HG03378 (cell line): Measurements from ENCODE around the gene ZNF287.

Source experiments
- ATAC-seq: cut with Tn5 transposase; IDR thresholded peaks from one replicate; pipeline ENCODE4 v1.9.1; 2021; ENCODE audit warnings: mild to moderate bottlenecking, moderate library complexity; ENCODE audit not compliant: unreplicated experiment

ZNF287 gene

DNA sequence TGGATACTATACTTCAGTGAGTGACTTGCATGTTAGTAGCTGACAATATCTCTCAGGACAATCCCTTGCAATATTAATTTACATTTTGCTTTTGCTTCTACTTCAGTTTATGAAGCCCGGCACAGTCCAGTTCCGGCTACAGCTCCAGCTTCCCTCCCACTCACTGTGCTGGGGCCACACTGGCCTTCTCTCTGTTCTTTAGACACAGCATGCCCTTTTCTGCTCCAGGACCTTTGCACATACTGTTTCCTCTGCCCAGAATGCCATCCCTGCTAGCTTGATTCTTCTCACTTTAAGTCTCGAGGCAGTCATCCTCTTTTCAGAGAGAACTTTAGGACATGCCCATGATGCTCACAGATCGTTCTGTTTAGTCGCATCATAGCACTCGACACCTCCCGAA lies 51.5 kb downstream of the ZNF287 start:
- ATAC-seq: no peak

DNA sequence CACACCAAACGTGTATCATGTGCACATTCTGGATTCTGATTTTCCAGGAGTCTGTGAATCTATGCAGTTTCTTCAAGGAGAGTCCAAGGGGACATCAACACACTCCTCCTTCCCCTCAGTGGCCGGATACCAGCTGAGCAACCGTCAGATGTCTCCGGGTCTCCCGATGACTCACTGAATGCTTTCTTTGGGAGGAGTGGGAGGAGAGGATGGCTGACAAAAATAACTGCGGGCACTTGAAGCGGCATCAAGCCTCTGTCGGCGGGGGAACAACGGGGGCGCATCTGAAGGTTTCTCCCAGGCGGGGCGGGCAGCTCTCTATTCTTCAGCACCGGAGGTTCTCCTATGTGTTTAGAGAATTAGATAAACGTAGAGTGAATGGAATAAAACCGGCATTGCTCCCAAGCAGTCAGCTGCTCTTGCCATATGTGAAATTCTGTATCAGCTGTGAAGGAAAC lies 52.4 kb downstream of the ZNF287 start:
- ATAC-seq: no peak

DNA sequence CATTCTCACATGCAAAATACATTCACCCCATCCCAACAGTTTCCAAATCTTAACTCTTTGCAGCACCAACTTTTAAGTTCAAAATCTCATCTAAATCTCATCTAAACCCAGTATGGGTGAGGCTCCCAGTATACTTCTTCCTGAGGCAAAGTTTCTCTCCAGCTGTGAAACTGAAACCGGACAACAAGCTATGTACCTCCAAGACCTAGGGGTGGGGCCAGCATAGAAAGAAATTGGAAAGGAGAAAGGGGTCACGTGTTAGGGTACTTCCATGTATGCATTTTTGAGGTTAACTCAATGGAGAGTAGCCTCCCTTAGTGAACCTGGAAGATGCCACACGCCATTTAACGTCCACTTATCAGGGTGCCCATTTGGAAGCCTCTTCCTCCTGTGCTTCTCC lies 53.1 kb downstream of the ZNF287 start:
- no peak for ATAC-seq

DNA sequence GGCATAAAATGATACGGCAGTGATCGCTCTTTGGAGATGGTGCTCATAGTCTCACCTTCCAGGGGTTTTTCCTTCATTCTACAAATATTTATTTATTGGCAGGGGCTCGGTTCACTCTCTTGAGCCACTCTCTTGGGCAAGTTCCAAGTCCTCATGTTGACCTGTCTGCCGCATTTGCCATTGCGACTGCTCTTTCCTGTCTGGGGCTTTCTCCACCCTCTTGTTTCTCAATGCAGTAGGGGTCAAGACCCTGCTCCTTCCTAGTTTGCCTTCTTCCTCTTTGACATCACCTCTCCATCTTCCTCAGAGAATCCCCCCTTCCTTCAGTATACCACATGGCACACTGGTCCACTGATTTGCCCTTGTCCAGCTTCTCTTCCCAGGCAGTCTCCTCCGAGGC lies 55.1 kb downstream of the ZNF287 start:
- ATAC-seq: no peak

DNA sequence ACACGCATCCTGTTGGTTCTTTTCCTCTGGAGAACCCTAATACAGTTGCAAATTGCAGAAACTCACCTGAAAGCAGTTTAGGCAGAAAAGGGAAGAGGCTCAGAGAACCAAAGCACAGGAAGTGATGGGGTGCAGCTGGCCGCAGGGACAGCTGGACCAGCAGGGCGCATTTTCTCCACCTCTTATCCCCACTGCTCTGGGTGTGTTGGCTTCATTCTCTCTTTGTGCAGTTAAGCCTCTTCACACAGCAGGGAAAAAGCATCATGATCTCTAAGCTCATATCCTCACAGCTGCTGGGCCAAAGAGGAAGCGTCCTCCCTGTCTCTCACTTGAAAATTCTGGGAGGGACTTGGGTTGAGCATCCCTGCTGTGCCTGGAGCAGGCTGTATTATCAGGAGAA lies 57.0 kb downstream of the ZNF287 start:
- ATAC-seq: no peak

DNA sequence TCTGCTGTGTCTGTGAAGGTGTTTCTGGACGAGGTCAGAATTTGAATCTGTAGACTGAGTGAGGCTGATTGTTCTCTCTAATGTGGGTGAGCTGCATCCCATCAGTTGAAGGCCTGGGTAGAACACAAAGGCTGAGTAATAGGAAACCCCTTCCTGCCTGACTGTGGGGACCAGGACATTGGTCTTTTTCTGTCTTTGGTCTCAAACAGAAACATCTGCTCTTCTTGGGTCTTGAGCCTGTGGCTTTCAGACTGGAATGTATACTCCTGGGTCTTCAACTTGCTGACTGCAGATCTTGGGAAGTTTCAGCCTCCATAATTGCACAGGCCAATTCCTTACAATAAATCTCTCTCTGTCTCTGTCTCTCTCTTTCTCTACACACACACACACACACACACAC lies 57.4 kb downstream of the ZNF287 start:
- no peak for ATAC-seq

DNA sequence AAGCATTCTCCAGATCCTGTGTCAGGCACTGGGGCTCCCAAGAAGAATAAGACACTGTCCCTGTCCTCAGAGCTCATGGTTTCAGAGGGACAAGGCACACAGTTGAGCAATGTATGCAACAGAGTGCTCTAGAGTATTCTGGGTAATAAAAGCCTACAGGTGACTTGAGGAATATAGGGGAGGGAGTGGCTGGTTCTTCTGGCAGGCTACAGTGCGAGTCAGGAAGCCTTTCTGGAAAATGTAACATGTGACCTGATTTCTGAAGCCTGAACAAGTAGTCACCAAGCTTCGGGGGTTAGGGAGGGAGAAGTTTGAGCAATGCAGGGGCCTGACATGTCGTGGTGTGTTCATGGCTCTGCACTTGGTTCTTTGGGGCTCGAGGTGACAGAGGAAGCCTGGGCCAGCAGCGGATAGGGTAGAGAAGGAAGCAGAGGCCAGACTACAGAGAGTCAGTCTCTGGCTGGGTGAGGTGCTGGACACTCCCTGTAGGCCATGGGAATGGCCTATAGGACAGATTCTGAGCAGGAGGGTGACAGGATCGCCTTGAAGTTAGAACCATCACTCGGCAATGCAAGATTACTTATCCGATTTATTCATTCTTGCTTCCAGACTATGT lies 61.0 kb downstream of the ZNF287 start:
- ATAC-seq: no peak

DNA sequence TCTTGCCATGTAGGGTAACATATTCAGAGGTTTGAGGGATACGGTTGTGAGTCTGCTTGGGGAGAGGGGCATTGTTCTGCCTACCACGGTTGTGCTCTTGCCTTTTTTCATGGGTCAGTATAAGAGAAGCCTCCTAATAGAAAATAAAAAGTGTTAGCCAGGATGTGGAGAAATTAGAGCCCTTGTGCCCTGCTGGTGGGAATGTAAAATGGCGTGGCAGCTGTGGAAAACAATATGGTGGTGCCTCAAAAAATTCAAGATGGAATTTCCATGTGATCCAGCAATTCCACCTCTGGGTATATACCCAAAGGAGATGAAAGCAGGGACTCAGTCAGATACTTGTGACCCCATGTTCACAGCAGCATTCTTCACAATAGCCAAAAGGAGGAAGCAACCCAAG lies 62.8 kb downstream of the ZNF287 start:
- no peak for ATAC-seq

DNA sequence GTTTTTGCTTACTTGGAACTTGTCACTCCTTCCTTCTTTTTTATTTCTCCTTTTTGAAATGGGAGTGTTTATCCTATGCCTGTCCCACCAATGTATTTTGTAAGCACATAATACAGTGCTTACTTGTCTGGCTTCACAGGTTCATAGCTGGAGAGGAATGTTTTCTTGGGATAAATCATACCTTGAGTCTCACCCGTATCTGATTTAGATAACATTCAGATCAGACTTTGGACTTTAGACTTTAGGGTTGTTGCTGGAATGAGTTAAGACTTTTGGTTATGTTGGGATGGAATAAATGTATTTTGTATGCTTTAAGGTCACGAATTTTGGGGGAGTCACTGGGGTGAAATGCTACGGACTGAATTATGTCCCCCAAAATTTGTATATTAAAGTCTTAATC lies 64.0 kb downstream of the ZNF287 start:
- no peak for ATAC-seq
